ENCODE results near the gene CCDC85A.

The CCDC85A gene

DNA sequence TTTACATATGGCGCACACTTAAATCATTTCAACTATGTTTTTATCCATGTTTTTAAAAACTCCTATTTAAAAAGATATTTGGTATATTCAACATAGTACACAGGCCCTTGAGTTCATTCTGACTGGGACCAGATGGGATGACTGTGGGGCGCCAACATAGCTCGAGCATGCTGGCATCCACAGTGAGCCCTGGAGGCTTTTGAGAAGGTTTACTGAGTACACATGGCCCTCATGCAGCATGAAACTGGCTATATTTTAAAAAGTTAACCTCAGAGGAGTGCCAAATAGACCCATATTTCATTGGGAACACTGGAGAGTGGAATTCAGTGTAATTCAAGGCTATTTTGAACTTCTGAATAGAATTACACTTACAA lies 83.6 kb downstream of the CCDC85A start:
- no peaks in the 10 kb centered on the region for H3K9me3 ChIP-seq (ENCODE audit: control extremely low read depth in 1 of 5, control insufficient read depth in 4 of 5, insufficient read depth in 2 of 5, low read depth in 1 of 5, low read length in 4 of 5)
- 100% methylated on average over 2 of the region's 3 CpGs for WGBS (ENCODE audit: insufficient coverage)
- ChIA-PET CTCF (no interaction called here), POLR2A (no interaction called here)
- no peak overlapping the region for H3K27ac ChIP-seq (ENCODE audit: insufficient read depth in 1 of 2, low read depth in 1 of 2, low read length in 2 of 2, poor library complexity in 1 of 2, severe bottlenecking in 2 of 2)
- H3K27me3 ChIP-seq (replicated peaks in 2 of 5; ENCODE audit: control insufficient read depth in 4 of 5, insufficient read depth in 5 of 5, low read length in 4 of 5) = no peaks in the 10 kb centered on the region
- DNase-seq = no peak
- H3K4me3 ChIP-seq (ENCODE audit: control insufficient read depth in 1 of 7, extremely low read depth in 1 of 7, insufficient read depth in 4 of 7, low read depth in 2 of 7, low read length in 6 of 7) = no peak overlapping the region
- H3K4me1 ChIP-seq (ENCODE audit: control extremely low read depth in 1 of 4, control insufficient read depth in 4 of 4, insufficient read depth in 4 of 4, low read length in 3 of 4) = no peaks in the 10 kb centered on the region
- H3K36me3 ChIP-seq (ENCODE audit: control insufficient read depth in 4 of 4, insufficient read depth in 4 of 4, low read length in 3 of 4) = no peaks in the 10 kb centered on the region

GRCh38 chr2:56268856-56269255 lies 85.1 kb downstream of the CCDC85A start:
- no peaks in the 10 kb centered on the region for H3K9me3 ChIP-seq (ENCODE audit: control extremely low read depth in 1 of 5, control insufficient read depth in 4 of 5, insufficient read depth in 2 of 5, low read depth in 1 of 5, low read length in 4 of 5)
- H3K4me3 ChIP-seq (ENCODE audit: control insufficient read depth in 1 of 7, extremely low read depth in 1 of 7, insufficient read depth in 4 of 7, low read depth in 2 of 7, low read length in 6 of 7) = no peak overlapping the region
- 100% methylated on average over 2 of the region's 2 CpGs for WGBS (ENCODE audit: insufficient coverage)
- CTCF ChIA-PET = no interaction called here
- H3K4me1 ChIP-seq (ENCODE audit: control extremely low read depth in 1 of 4, control insufficient read depth in 4 of 4, insufficient read depth in 4 of 4, low read length in 3 of 4) = no peaks in the 10 kb centered on the region
- H3K27me3 ChIP-seq (replicated peaks in 2 of 5; ENCODE audit: control insufficient read depth in 4 of 5, insufficient read depth in 5 of 5, low read length in 4 of 5) = no peaks in the 10 kb centered on the region
- POLR2A ChIA-PET = no interaction called here
- no peaks in the 10 kb centered on the region for H3K36me3 ChIP-seq (ENCODE audit: control insufficient read depth in 4 of 4, insufficient read depth in 4 of 4, low read length in 3 of 4)
- no peak for DNase-seq
- no peak overlapping the region for H3K27ac ChIP-seq (ENCODE audit: insufficient read depth in 1 of 2, low read depth in 1 of 2, low read length in 2 of 2, poor library complexity in 1 of 2, severe bottlenecking in 2 of 2)

DNA sequence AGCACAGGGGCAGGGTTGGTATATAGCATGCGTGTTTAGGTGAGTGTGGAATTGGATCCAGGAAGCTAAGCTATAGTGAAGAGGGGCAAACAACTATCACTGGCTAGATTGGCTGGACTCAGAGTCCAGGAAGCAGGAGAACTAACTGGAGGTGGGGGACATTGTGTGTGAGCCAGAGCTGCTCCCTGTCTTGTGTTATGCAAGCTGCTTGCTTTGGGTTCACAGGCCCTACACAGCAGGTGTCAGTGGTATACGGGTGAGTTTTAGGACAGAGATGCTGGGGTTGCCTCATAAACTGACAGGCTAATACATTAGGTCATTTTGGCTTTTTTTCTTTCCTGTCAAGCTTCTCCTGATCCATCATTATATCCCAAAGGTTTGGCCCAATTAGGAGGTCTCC lies 87.5 kb downstream of the CCDC85A start:
- no peaks in the 10 kb centered on the region for H3K36me3 ChIP-seq (ENCODE audit: control insufficient read depth in 4 of 4, insufficient read depth in 4 of 4, low read length in 3 of 4)
- POLR2A ChIA-PET = interaction anchor here (0.6 kb wide), 1 partner anchor 19 kb away, joined by 8 read pairs; no protein-coding TSS in a partner anchor
- no peaks in the 10 kb centered on the region for H3K9me3 ChIP-seq (ENCODE audit: control extremely low read depth in 1 of 5, control insufficient read depth in 4 of 5, insufficient read depth in 2 of 5, low read depth in 1 of 5, low read length in 4 of 5)
- no peaks in the 10 kb centered on the region for H3K27me3 ChIP-seq (replicated peaks in 2 of 5; ENCODE audit: control insufficient read depth in 4 of 5, insufficient read depth in 5 of 5, low read length in 4 of 5)
- no peak overlapping the region for H3K4me3 ChIP-seq (ENCODE audit: control insufficient read depth in 1 of 7, extremely low read depth in 1 of 7, insufficient read depth in 4 of 7, low read depth in 2 of 7, low read length in 6 of 7)
- H3K4me1 ChIP-seq (ENCODE audit: control extremely low read depth in 1 of 4, control insufficient read depth in 4 of 4, insufficient read depth in 4 of 4, low read length in 3 of 4) = no peaks in the 10 kb centered on the region
- CTCF ChIA-PET = no interaction called here
- 90% methylated on average over 2 of the region's 2 CpGs for WGBS (ENCODE audit: insufficient coverage)
- DNase-seq = no peak
- no peak overlapping the region for H3K27ac ChIP-seq (ENCODE audit: insufficient read depth in 1 of 2, low read depth in 1 of 2, low read length in 2 of 2, poor library complexity in 1 of 2, severe bottlenecking in 2 of 2)

DNA sequence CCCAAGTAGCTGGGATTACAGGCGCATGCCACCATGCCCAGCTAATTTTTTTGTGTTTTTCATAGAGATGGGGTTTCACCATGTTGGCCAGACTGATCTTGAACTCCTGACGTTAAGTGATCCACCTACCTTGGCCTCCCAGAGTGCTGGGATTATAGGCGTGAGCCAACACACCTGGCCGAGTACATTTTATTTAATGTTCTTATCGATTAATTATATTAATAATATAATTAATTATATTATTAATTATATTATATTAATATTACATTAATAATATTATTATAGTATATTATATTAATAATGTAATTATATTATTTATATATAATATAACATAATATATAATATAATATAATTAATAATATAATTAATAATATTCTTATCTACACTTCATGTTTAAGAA lies 101.4 kb downstream of the CCDC85A start:
- Histone ChIP-seq H3K27ac (ENCODE audit: insufficient read depth in 1 of 2, low read depth in 1 of 2, low read length in 2 of 2, poor library complexity in 1 of 2, severe bottlenecking in 2 of 2) (no peak overlapping the region), H3K4me1 (ENCODE audit: control extremely low read depth in 1 of 4, control insufficient read depth in 4 of 4, insufficient read depth in 4 of 4, low read length in 3 of 4) (no peaks in the 10 kb centered on the region), H3K4me3 (ENCODE audit: control insufficient read depth in 1 of 7, extremely low read depth in 1 of 7, insufficient read depth in 4 of 7, low read depth in 2 of 7, low read length in 6 of 7) (no peak overlapping the region), H3K36me3 (ENCODE audit: control insufficient read depth in 4 of 4, insufficient read depth in 4 of 4, low read length in 3 of 4) (no peaks in the 10 kb centered on the region), H3K27me3 (replicated peaks in 2 of 5; ENCODE audit: control insufficient read depth in 4 of 5, insufficient read depth in 5 of 5, low read length in 4 of 5) (no peaks in the 10 kb centered on the region), H3K9me3 (ENCODE audit: control extremely low read depth in 1 of 5, control insufficient read depth in 4 of 5, insufficient read depth in 2 of 5, low read depth in 1 of 5, low read length in 4 of 5) (peaks cover 0 to 6% (median 0%) of the 10 kb centered on the region in 5 experiments)
- CTCF ChIA-PET = no interaction called here
- 100% methylated on average over 1 of the region's 5 CpGs for WGBS (ENCODE audit: insufficient coverage)
- DNase-seq = no peak
- POLR2A ChIA-PET = no interaction called here

DNA sequence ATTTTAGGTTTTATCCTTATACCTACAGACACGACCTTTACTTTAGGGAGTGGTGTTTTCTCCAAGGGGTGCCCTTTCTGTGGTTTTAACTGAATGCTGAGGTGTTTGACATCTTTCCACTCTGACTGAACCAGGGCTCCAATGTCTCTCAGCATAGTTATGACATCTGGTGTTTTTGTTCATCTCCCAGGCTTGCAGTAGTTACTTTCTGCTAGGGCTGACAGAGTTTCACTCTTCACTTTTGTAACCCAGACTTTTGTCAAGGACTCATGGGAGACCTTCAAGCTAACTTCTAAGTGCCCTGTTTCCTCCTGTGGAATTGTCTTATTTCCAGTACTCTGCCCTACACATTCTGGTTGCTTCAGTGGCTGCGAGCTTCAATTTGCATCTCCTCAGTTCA lies 103.1 kb downstream of the CCDC85A start:
- Histone ChIP-seq H3K4me1 (ENCODE audit: control extremely low read depth in 1 of 4, control insufficient read depth in 4 of 4, insufficient read depth in 4 of 4, low read length in 3 of 4) (no peaks in the 10 kb centered on the region), H3K27ac (ENCODE audit: insufficient read depth in 1 of 2, low read depth in 1 of 2, low read length in 2 of 2, poor library complexity in 1 of 2, severe bottlenecking in 2 of 2) (no peak overlapping the region), H3K9me3 (ENCODE audit: control extremely low read depth in 1 of 5, control insufficient read depth in 4 of 5, insufficient read depth in 2 of 5, low read depth in 1 of 5, low read length in 4 of 5) (peaks cover 0 to 6% (median 0%) of the 10 kb centered on the region in 5 experiments), H3K36me3 (ENCODE audit: control insufficient read depth in 4 of 4, insufficient read depth in 4 of 4, low read length in 3 of 4) (no peaks in the 10 kb centered on the region), H3K4me3 (ENCODE audit: control insufficient read depth in 1 of 7, extremely low read depth in 1 of 7, insufficient read depth in 4 of 7, low read depth in 2 of 7, low read length in 6 of 7) (no peak overlapping the region), H3K27me3 (replicated peaks in 2 of 5; ENCODE audit: control insufficient read depth in 4 of 5, insufficient read depth in 5 of 5, low read length in 4 of 5) (no peaks in the 10 kb centered on the region)
- ChIA-PET CTCF (no interaction called here), POLR2A (no interaction called here)
- 92% methylated on average over 1 of the region's 2 CpGs for WGBS (ENCODE audit: insufficient coverage)
- no peak for DNase-seq

DNA sequence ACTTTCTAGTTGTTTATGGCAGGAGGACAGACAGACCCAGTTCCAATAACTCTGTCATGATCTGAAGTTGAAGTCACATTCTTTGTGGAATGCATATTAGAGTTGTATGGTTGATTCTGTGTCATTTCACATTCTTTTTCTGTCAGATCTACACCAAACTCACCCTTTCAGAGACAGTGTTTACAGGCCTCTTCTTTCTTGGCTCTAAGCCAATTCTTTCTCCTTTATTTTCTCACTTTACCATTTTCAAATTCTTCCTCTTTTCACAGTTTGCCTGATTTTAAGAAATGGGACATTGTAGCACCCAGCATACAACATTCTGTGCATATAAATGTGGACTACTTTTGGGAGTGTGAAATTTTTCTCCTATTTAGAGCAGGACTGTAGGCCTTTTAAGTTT lies 103.7 kb downstream of the CCDC85A start:
- ChIA-PET POLR2A (no interaction called here), CTCF (no interaction called here)
- Histone ChIP-seq H3K27me3 (replicated peaks in 2 of 5; ENCODE audit: control insufficient read depth in 4 of 5, insufficient read depth in 5 of 5, low read length in 4 of 5) (no peaks in the 10 kb centered on the region), H3K36me3 (ENCODE audit: control insufficient read depth in 4 of 4, insufficient read depth in 4 of 4, low read length in 3 of 4) (no peaks in the 10 kb centered on the region), H3K9me3 (ENCODE audit: control extremely low read depth in 1 of 5, control insufficient read depth in 4 of 5, insufficient read depth in 2 of 5, low read depth in 1 of 5, low read length in 4 of 5) (peaks cover 0 to 6% (median 0%) of the 10 kb centered on the region in 5 experiments), H3K27ac (ENCODE audit: insufficient read depth in 1 of 2, low read depth in 1 of 2, low read length in 2 of 2, poor library complexity in 1 of 2, severe bottlenecking in 2 of 2) (no peak overlapping the region), H3K4me3 (ENCODE audit: control insufficient read depth in 1 of 7, extremely low read depth in 1 of 7, insufficient read depth in 4 of 7, low read depth in 2 of 7, low read length in 6 of 7) (no peak overlapping the region), H3K4me1 (ENCODE audit: control extremely low read depth in 1 of 4, control insufficient read depth in 4 of 4, insufficient read depth in 4 of 4, low read length in 3 of 4) (no peaks in the 10 kb centered on the region)
- DNase-seq = no peak

DNA sequence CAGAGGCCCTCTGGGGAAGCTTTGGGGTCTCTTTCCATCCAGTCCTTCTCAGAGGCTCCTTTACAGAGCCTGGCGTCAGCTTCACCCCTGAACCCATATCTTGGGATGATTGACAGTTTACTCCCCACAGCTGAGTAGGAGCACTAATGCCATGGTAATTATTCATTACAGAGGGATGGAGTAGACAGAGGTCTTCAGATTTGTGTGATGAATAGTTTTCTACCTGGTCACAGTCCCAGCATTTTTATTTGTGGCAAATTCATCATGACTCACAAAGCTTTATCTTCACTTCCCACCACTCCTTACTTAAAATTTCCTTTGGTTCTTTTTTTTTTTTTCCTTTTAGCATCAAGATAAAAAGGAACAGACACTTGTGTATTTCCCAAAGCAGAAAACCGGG lies 104.2 kb downstream of the CCDC85A start:
- DNase-seq = no peak
- no peak overlapping the region for H3K4me3 ChIP-seq (ENCODE audit: control insufficient read depth in 1 of 7, extremely low read depth in 1 of 7, insufficient read depth in 4 of 7, low read depth in 2 of 7, low read length in 6 of 7)
- no peaks in the 10 kb centered on the region for H3K36me3 ChIP-seq (ENCODE audit: control insufficient read depth in 4 of 4, insufficient read depth in 4 of 4, low read length in 3 of 4)
- WGBS (ENCODE audit: insufficient coverage) = 100% methylated on average over 1 of the region's 2 CpGs
- ChIA-PET CTCF (no interaction called here), POLR2A (no interaction called here)
- H3K4me1 ChIP-seq (ENCODE audit: control extremely low read depth in 1 of 4, control insufficient read depth in 4 of 4, insufficient read depth in 4 of 4, low read length in 3 of 4) = no peaks in the 10 kb centered on the region
- H3K27me3 ChIP-seq (replicated peaks in 2 of 5; ENCODE audit: control insufficient read depth in 4 of 5, insufficient read depth in 5 of 5, low read length in 4 of 5) = no peaks in the 10 kb centered on the region
- H3K9me3 ChIP-seq (ENCODE audit: control extremely low read depth in 1 of 5, control insufficient read depth in 4 of 5, insufficient read depth in 2 of 5, low read depth in 1 of 5, low read length in 4 of 5) = peaks cover 0 to 6% (median 0%) of the 10 kb centered on the region in 5 experiments
- no peak overlapping the region for H3K27ac ChIP-seq (ENCODE audit: insufficient read depth in 1 of 2, low read depth in 1 of 2, low read length in 2 of 2, poor library complexity in 1 of 2, severe bottlenecking in 2 of 2)

All from common myeloid progenitor, CD34-positive (primary cell).